ENCODE data around the gene SCRT2.
A peak's percentile ranks its signal among the peaks of the same experiment; 100 is the strongest.

The SCRT2 gene

DNA sequence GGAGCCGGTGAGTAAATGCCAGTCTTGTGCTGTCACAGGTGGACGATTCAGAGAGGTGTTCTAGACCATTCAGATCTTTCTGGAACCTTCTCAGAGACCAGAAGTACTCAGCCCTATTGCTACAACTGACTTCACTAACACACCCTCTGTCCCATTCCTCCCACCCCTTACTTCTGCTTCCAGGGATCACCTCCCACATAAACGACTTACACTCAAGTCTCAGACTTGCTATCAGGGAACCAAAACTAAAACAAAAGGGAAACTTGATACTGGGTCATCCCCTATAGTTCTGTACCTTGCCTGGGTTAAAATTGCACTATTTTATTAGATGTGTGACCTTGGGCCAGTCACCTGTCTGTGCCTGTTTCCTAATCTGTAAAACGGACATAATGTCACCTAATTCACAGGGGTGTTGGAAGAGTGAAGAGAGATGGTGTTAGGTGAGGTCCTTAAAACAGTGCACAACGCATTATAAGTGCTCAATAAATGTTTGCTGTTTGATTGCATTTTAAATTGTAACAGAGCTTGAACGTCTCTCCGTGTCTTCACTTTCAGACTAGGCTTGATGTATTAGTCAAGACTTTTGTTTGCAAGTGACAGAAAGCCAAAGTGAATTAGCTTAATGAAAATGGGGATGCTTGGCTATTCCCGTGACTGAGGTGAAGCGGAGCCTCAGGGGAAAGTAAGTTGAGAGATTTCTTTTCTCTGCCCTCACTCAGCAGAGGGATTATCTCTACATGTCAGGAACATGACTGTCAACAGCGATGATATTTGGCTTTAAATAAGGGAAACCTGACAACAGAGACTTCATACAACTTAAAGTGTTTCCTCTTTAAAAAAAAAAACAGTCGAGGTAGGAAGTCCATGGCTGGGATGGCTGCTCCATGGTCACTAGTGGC lies 19.6 kb downstream of the SCRT2 start:
- TF ChIP-seq POLR2A (IDR thresholded peaks at IDR 0.05; ENCODE audit: low read depth, low read length) (no peak), PAX5 (IDR thresholded peaks at IDR 0.05; ENCODE audit: insufficient read depth, low read length, severe bottlenecking) (no peak), POLR2AphosphoS5 (IDR thresholded peaks at IDR 0.05; ENCODE audit: low read depth, low read length) (no peak), POU2F2 (IDR thresholded peaks at IDR 0.05; ENCODE audit: low read depth, low read length) (no peak), SPI1 (IDR thresholded peaks at IDR 0.05; ENCODE audit: low read depth, low read length) (no peak), TAF1 (IDR thresholded peaks at IDR 0.05; ENCODE audit: low read depth, low read length) (no peak)
- DNase-seq (ENCODE audit: insufficient read length, low spot score): no peak
- FAIRE-seq: no peak

- no peak for DNase-seq (ENCODE audit: insufficient read length, low spot score)
- no peak for FAIRE-seq
- no peak for TF ChIP-seq PAX5 (IDR thresholded peaks at IDR 0.05; ENCODE audit: insufficient read depth, low read length, severe bottlenecking)
- TF ChIP-seq POU2F2 (IDR thresholded peaks at IDR 0.05; ENCODE audit: low read depth, low read length): no peak
- no peak for TF ChIP-seq POLR2A (IDR thresholded peaks at IDR 0.05; ENCODE audit: low read depth, low read length)
- no peak for TF ChIP-seq SPI1 (IDR thresholded peaks at IDR 0.05; ENCODE audit: low read depth, low read length)
- no peak for TF ChIP-seq POLR2AphosphoS5 (IDR thresholded peaks at IDR 0.05; ENCODE audit: low read depth, low read length)
- no peak for TF ChIP-seq TAF1 (IDR thresholded peaks at IDR 0.05; ENCODE audit: low read depth, low read length)
These were observed 21.2 kb downstream of the SCRT2 start for GRCh38 chr20:654417-654750.

DNA sequence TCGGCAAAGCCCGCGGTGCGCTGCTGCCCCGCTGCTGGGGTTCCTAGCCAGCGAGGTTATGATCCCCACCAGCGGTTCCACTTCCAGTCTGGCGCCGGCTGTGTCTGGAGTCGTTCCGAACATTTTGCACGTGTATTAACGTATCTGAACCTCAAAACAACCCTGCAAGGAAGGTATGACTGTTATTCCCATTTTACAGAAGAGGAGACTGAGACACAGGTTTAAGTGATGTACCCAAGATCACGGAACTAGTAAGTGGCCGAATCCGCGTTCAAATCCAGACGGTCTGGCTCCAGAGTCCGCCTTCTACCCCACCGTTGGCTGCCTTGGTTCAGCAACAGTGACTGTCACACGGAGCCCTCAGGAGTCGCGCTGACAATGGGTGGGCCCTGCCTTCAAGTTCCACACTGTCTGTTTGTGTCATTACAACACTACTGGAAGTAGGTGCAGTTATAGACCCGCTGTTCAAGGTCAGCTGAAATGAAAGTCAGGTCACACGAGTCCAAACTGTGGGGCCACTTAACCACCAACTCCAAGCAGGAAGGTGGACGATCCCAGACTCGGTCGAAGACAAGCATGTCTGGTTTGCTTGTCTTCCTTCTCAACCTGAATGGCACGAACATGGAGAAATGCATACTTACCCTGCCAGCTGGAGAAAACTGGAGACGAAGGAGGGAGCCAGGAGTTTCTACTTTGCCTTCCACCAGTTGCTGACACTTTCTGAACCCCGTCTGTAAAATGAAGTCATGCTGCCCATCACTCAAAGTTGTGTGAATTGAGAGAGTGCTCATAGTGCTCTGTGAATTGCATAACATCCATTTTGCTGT lies 21.8 kb downstream of the SCRT2 start:
- no peak for DNase-seq (ENCODE audit: insufficient read length, low spot score)
- no peak for TF ChIP-seq TAF1 (IDR thresholded peaks at IDR 0.05; ENCODE audit: low read depth, low read length)
- no peak for TF ChIP-seq POLR2AphosphoS5 (IDR thresholded peaks at IDR 0.05; ENCODE audit: low read depth, low read length)
- no peak for TF ChIP-seq SPI1 (IDR thresholded peaks at IDR 0.05; ENCODE audit: low read depth, low read length)
- TF ChIP-seq PAX5 (IDR thresholded peaks at IDR 0.05; ENCODE audit: insufficient read depth, low read length, severe bottlenecking): no peak
- TF ChIP-seq POU2F2 (IDR thresholded peaks at IDR 0.05; ENCODE audit: low read depth, low read length): no peak
- no peak for TF ChIP-seq POLR2A (IDR thresholded peaks at IDR 0.05; ENCODE audit: low read depth, low read length)
- peak; percentile 23 for FAIRE-seq

DNA sequence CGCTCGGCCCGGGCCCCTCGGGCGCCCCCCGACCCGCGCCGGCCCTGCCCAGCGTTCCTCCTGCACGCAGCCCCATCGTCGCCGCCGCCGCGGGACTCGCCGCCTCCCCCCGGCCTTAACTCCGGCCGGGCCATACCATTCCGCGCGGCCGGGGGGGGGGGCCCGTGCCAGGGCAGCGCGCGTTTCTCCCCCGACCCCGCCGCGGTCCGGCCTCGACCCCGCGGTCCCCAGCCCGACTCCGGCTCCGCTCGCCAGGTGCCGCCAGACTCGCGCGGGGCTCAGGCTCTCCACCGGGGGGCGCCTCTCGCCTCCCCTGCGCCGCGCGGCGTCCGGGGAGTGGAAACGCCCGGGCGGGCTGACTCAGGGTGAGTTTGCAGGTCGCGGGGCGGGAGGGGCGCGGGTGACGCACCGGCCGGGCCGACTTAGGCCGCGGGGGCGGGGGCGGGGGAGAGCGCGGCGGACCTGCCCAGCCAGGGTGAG lies 22.5 kb downstream of the SCRT2 start, which contains the start of gene SRXN1:
Gene SRXN1, minus strand, starts transcription at position 91 of the 480 bp plus-strand sequence. Its CDS starts 15 bp downstream, at position 76.
- TF ChIP-seq POLR2A (IDR thresholded peaks at IDR 0.05; ENCODE audit: low read depth, low read length) (no peak), TAF1 (IDR thresholded peaks at IDR 0.05; ENCODE audit: low read depth, low read length) (no peak), SPI1 (IDR thresholded peaks at IDR 0.05; ENCODE audit: low read depth, low read length) (no peak), PAX5 (IDR thresholded peaks at IDR 0.05; ENCODE audit: insufficient read depth, low read length, severe bottlenecking) (no peak), POU2F2 (IDR thresholded peaks at IDR 0.05; ENCODE audit: low read depth, low read length) (no peak), POLR2AphosphoS5 (IDR thresholded peaks at IDR 0.05; ENCODE audit: low read depth, low read length) (no peak)
- DNase-seq (ENCODE audit: insufficient read length, low spot score): peak; percentile 94
- peak; percentile 67 for FAIRE-seq

DNA sequence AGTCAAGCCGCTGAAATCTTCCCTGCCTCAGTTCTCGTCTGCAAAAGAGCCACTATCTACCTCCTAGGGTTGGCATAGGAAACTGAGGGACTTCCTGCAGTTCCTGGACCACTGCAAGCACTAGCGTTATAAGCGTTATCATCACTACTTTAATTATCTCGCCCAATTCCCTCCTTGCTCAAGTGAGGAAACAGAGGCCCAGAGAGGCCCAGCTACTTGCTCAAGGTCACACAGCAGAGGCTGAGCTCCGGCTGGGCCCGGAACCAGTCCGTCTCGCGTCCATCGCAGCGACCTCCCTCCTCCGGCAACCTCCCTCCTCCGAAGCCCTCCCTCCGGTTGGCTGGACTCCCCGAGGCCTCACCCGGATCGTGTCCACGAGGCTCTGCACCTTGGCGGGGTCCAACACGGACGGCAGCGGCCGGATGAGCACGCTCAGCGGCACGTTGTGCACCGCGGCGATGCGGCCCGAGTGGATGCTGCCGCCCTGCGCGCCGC lies 22.9 kb downstream of the SCRT2 start:
- peak; percentile 69 for FAIRE-seq
- DNase-seq (ENCODE audit: insufficient read length, low spot score): no peak
- TF ChIP-seq POLR2AphosphoS5 (IDR thresholded peaks at IDR 0.05; ENCODE audit: low read depth, low read length) (no peak), POLR2A (IDR thresholded peaks at IDR 0.05; ENCODE audit: low read depth, low read length) (no peak), TAF1 (IDR thresholded peaks at IDR 0.05; ENCODE audit: low read depth, low read length) (no peak)

DNA sequence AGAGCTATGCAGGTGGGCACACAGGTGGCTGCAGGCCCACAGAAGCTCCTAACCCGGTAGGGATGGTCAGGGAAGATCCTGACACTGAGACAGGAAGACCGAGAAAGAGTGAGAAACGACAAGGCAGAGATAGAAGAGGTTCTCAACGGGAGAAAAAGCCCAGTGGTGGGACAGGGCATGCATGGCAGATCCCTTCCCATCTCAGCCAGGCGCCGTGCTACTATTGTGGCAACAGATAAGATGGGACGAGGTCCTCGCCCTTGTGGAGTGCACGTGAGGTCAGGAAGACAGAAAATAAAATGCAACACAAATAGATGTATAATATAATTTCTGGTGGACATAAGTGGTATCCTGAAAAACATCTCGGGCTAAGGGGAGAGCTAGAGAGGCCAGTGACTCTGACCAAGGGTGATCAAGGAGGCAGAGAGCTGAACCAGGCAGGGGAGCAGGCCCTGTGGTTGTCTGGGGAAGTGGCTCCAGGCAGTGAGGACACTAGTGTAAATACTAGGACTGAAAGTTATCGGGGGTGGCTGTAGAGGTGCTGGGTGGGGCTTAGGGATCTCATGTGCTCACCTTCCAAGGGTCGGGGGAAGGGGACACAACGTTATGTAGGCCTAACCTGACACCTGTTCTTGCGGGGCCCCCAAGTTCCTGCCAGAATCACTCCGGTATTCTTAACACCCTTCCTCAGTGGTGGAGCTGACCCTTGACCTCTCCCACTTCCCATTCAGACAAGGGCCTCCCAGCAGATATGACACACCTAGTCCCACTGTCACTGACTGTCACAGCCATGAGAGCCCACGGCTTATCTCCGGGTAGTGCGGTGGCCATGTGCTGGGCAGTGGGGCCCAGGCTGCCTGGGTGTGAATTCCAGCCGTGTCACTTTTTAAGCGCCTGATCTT lies 23.6 kb downstream of the SCRT2 start:
- TF ChIP-seq TAF1 (IDR thresholded peaks at IDR 0.05; ENCODE audit: low read depth, low read length) (no peak), POLR2A (IDR thresholded peaks at IDR 0.05; ENCODE audit: low read depth, low read length) (no peak), POU2F2 (IDR thresholded peaks at IDR 0.05; ENCODE audit: low read depth, low read length) (no peak), PAX5 (IDR thresholded peaks at IDR 0.05; ENCODE audit: insufficient read depth, low read length, severe bottlenecking) (no peak), POLR2AphosphoS5 (IDR thresholded peaks at IDR 0.05; ENCODE audit: low read depth, low read length) (no peak), SPI1 (IDR thresholded peaks at IDR 0.05; ENCODE audit: low read depth, low read length) (no peak)
- DNase-seq (ENCODE audit: insufficient read length, low spot score) (no peak), FAIRE-seq (peak; percentile 16)

DNA sequence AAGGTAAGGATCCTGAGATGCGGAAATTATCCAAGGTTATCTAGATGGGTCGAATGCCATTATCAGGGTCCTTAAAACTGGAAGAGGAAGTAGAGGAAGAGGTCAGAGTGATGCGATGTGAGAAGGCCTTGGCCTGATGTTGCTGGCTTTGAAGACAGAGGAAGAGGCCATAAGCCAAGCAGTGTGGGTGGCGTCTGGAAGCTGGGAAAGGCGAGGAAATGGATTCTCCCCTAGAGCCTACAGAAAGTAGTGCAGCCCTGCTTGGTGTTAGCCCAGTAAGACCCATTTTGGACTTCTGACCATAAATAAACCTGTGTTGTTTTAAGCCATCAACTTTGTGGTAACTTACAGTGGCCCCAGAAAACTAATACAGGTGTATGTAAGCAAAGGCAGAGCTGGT lies 24.6 kb downstream of the SCRT2 start:
- no peak for DNase-seq (ENCODE audit: insufficient read length, low spot score)
- FAIRE-seq: no peak
- TF ChIP-seq TAF1 (IDR thresholded peaks at IDR 0.05; ENCODE audit: low read depth, low read length): no peak
- no peak for TF ChIP-seq PAX5 (IDR thresholded peaks at IDR 0.05; ENCODE audit: insufficient read depth, low read length, severe bottlenecking)
- no peak for TF ChIP-seq POLR2A (IDR thresholded peaks at IDR 0.05; ENCODE audit: low read depth, low read length)
- no peak for TF ChIP-seq POLR2AphosphoS5 (IDR thresholded peaks at IDR 0.05; ENCODE audit: low read depth, low read length)
- no peak for TF ChIP-seq SPI1 (IDR thresholded peaks at IDR 0.05; ENCODE audit: low read depth, low read length)
- TF ChIP-seq POU2F2 (IDR thresholded peaks at IDR 0.05; ENCODE audit: low read depth, low read length): no peak

- DNase-seq (ENCODE audit: insufficient read length, low spot score): no peak
- no peak for FAIRE-seq
- no peak for TF ChIP-seq PAX5 (IDR thresholded peaks at IDR 0.05; ENCODE audit: insufficient read depth, low read length, severe bottlenecking)
- TF ChIP-seq POU2F2 (IDR thresholded peaks at IDR 0.05; ENCODE audit: low read depth, low read length): no peak
- TF ChIP-seq TAF1 (IDR thresholded peaks at IDR 0.05; ENCODE audit: low read depth, low read length): no peak
- TF ChIP-seq SPI1 (IDR thresholded peaks at IDR 0.05; ENCODE audit: low read depth, low read length): no peak
- no peak for TF ChIP-seq POLR2AphosphoS5 (IDR thresholded peaks at IDR 0.05; ENCODE audit: low read depth, low read length)
- no peak for TF ChIP-seq POLR2A (IDR thresholded peaks at IDR 0.05; ENCODE audit: low read depth, low read length)
These were observed 25.3 kb downstream of the SCRT2 start for GRCh38 chr20:650281-650680.

Measured in GM12891 (cell line).